Measurements from ENCODE around the gene NBPF11.
"Not testable (repeated sequence)": the region's sequence is repeated elsewhere in the genome, so short reads cannot be mapped to it uniquely, and the experiment has no call there.

DNA sequence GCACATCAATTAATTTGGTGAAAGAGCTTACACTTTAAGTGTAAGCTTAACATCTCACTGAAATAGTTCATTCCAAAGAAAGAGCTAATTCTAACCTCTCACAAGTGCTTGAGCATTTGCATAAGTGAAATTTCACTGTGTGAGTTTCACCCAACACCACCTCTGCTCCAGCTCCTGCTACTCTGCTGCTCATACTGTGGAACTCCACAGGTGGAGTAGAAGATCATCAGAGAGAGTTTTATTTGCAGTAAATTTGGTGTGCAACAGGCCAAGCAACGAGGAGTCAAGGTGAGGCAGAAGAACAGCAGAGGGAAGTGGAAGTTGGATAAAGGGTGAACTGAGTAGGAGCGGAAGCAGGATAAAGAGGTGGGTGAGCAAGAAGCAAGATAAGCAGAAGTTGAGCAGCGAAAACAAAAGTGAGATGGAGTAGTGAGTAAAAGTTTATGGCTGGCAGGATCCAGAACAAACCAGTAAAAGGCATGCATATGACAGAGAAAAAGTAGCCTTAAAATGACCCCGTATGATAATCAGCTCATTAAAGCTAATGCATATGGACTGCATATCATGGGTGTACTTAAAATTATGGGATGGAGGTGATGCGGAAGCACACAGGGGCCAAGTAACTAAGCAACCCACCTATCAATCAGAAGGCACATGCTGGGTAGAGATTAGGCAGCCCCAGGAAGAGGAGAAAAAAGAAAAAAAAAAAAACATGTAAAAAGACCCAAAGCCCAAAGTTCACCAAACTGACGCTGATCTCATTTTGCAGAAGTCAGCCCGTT, 3.6 kb upstream of the NBPF11 start:
- not testable (repeated sequence) for TF ChIP-seq EZH2phosphoT487 (IDR thresholded peaks at IDR 0.05; ENCODE audit: borderline replicate concordance, low read depth, low read length)
- TF ChIP-seq, protein P1, sequence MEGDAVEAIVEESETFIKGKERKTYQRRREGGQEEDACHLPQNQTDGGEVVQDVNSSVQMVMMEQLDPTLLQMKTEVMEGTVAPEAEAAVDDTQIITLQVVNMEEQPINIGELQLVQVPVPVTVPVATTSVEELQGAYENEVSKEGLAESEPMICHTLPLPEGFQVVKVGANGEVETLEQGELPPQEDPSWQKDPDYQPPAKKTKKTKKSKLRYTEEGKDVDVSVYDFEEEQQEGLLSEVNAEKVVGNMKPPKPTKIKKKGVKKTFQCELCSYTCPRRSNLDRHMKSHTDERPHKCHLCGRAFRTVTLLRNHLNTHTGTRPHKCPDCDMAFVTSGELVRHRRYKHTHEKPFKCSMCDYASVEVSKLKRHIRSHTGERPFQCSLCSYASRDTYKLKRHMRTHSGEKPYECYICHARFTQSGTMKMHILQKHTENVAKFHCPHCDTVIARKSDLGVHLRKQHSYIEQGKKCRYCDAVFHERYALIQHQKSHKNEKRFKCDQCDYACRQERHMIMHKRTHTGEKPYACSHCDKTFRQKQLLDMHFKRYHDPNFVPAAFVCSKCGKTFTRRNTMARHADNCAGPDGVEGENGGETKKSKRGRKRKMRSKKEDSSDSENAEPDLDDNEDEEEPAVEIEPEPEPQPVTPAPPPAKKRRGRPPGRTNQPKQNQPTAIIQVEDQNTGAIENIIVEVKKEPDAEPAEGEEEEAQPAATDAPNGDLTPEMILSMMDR (conservative IDR thresholded peaks at IDR 0.05; ENCODE audit: low read length), result not testable (repeated sequence)

All from OCI-LY7 (cell line).